ENCODE results near the gene SENP7. TPM values are rescaled to one million over a fixed set of nuclear protein-coding genes. Genes with fewer than 3 reads are reported as not detected.

The SENP7 gene
- polyA plus RNA-seq, 3 donors = 1.6 to 12.4 (median 3.8) TPM

GRCh38 chr3:101329016-101329673, 183.9 kb downstream of the SENP7 start:
- intact Hi-C loops (cut with micrococcal nuclease) = no loop called here

GRCh38 chr3:101325393-101326134, 187.4 kb downstream of the SENP7 start:
- H4K20me1 ChIP-seq (ENCODE audit: insufficient read depth, low read length) = no peaks in the 10 kb centered on the region
- intact Hi-C loops (cut with micrococcal nuclease) = no loop called here
- no peak for DNase-seq
- H3K36me3 Mint-ChIP-seq = peaks cover 36 to 41% of the 10 kb centered on the region in 2 donors
- no peaks in the 10 kb centered on the region for H3K79me2 ChIP-seq (ENCODE audit: insufficient read depth, low read length)
- H3K9me3 ChIP-seq (replicated peaks in 1 of 2; ENCODE audit: control insufficient read depth in 1 of 2, insufficient read depth in 1 of 2, low read length in 2 of 2) = no peaks in the 10 kb centered on the region
- TF ChIP-seq, protein P1, sequence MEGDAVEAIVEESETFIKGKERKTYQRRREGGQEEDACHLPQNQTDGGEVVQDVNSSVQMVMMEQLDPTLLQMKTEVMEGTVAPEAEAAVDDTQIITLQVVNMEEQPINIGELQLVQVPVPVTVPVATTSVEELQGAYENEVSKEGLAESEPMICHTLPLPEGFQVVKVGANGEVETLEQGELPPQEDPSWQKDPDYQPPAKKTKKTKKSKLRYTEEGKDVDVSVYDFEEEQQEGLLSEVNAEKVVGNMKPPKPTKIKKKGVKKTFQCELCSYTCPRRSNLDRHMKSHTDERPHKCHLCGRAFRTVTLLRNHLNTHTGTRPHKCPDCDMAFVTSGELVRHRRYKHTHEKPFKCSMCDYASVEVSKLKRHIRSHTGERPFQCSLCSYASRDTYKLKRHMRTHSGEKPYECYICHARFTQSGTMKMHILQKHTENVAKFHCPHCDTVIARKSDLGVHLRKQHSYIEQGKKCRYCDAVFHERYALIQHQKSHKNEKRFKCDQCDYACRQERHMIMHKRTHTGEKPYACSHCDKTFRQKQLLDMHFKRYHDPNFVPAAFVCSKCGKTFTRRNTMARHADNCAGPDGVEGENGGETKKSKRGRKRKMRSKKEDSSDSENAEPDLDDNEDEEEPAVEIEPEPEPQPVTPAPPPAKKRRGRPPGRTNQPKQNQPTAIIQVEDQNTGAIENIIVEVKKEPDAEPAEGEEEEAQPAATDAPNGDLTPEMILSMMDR (IDR thresholded peaks at IDR 0.05) = no peak
- H3K9ac ChIP-seq (ENCODE audit: insufficient read depth, low read length, poor library complexity, severe bottlenecking) = no peak overlapping the region
- H3K27ac Mint-ChIP-seq = no peak overlapping the region
- no peak overlapping the region for H2AFZ ChIP-seq (ENCODE audit: insufficient read depth, low read depth, low read length, poor library complexity, severe bottlenecking)
- WGBS (ENCODE audit: insufficient coverage) = no CpG with 5 or more reads among the region's 5 CpGs
- H3K4me1 Mint-ChIP-seq = no peaks in the 10 kb centered on the region
- no peaks in the 10 kb centered on the region for H3K27me3 Mint-ChIP-seq (ENCODE audit: low read depth in 3 of 3)
- H3K4me2 ChIP-seq (replicated peaks; ENCODE audit: extremely low read depth, low read length, poor library complexity, severe bottlenecking) = no peak overlapping the region
- no peaks in the 10 kb centered on the region for H3K27me3 ChIP-seq (ENCODE audit: control insufficient read depth in 2 of 2, insufficient read depth in 2 of 2, low read length in 2 of 2)
- peaks cover 0 to 3% (median 0%) of the 10 kb centered on the region in 7 donors for H3K9me3 Mint-ChIP-seq
- H3K27ac ChIP-seq (ENCODE audit: low read depth in 1 of 2, low read length in 2 of 2) = no peak overlapping the region
- H3K36me3 ChIP-seq (replicated peaks in 1 of 2; ENCODE audit: control insufficient read depth in 1 of 2, insufficient read depth in 2 of 2, low read length in 2 of 2) = peaks cover 35 to 53% of the 10 kb centered on the region in 2 donors
- H3K4me3 Mint-ChIP-seq = no peak overlapping the region
- H3K4me1 ChIP-seq (ENCODE audit: control insufficient read depth in 1 of 2, insufficient read depth in 2 of 2, low read length in 2 of 2) = no peaks in the 10 kb centered on the region
- no peak overlapping the region for H3K4me3 ChIP-seq (replicated peaks in 1 of 3; ENCODE audit: low read depth in 2 of 3, low read length in 3 of 3)

More at GRCh38 chr3:101329016-101329673, 183.9 kb downstream of the SENP7 start:
- Histone ChIP-seq H3K36me3 (replicated peaks in 1 of 2; ENCODE audit: control insufficient read depth in 1 of 2, insufficient read depth in 2 of 2, low read length in 2 of 2) (peaks cover 36 to 69% of the 10 kb centered on the region in 2 donors), H3K4me1 (ENCODE audit: control insufficient read depth in 1 of 2, insufficient read depth in 2 of 2, low read length in 2 of 2) (no peaks in the 10 kb centered on the region), H3K4me2 (replicated peaks; ENCODE audit: extremely low read depth, low read length, poor library complexity, severe bottlenecking) (no peak overlapping the region), H3K27ac (ENCODE audit: low read depth in 1 of 2, low read length in 2 of 2) (no peak overlapping the region), H3K9ac (ENCODE audit: insufficient read depth, low read length, poor library complexity, severe bottlenecking) (no peak overlapping the region), H3K9me3 (replicated peaks in 1 of 2; ENCODE audit: control insufficient read depth in 1 of 2, insufficient read depth in 1 of 2, low read length in 2 of 2) (no peaks in the 10 kb centered on the region), H3K4me3 (replicated peaks in 1 of 3; ENCODE audit: low read depth in 2 of 3, low read length in 3 of 3) (no peak overlapping the region), H4K20me1 (ENCODE audit: insufficient read depth, low read length) (no peaks in the 10 kb centered on the region), H2AFZ (ENCODE audit: insufficient read depth, low read depth, low read length, poor library complexity, severe bottlenecking) (no peak overlapping the region), H3K79me2 (ENCODE audit: insufficient read depth, low read length) (no peaks in the 10 kb centered on the region), H3K27me3 (ENCODE audit: control insufficient read depth in 2 of 2, insufficient read depth in 2 of 2, low read length in 2 of 2) (no peaks in the 10 kb centered on the region)
- 100% methylated on average over 3 of the region's 7 CpGs for WGBS (ENCODE audit: insufficient coverage)
- no peak for DNase-seq
- H3K27ac Mint-ChIP-seq = no peak overlapping the region
- H3K9me3 Mint-ChIP-seq = peaks cover 0 to 3% (median 0%) of the 10 kb centered on the region in 7 donors
- H3K36me3 Mint-ChIP-seq = peaks cover 34 to 45% of the 10 kb centered on the region in 2 donors
- H3K4me3 Mint-ChIP-seq = no peak overlapping the region
- H3K27me3 Mint-ChIP-seq (ENCODE audit: low read depth in 3 of 3) = no peaks in the 10 kb centered on the region
- TF ChIP-seq, protein P1 (IDR thresholded peaks at IDR 0.05) = no peak
- no peaks in the 10 kb centered on the region for H3K4me1 Mint-ChIP-seq

Measured in CD14-positive monocyte (primary cell).